Esophagus muscularis mucosa (tissue), 4 donors: ENCODE results near the gene CCDC148. TPM values are rescaled to one million over a fixed set of nuclear protein-coding genes. Genes with fewer than 3 reads are reported as not detected.

Source experiments
- DNase-seq: peaks from one replicate; pipeline ENCODE4 v3.0.0-alpha.2; 2017; ENCODE audit errors: extremely low spot score
- H3K27ac ChIP-seq, 4 donors: fragments of 200-600 bp; sonication (generic); replicated peaks in 1 of 4; 1 replicate in 3 of 4; 2 replicates in 1 of 4; pipeline ENCODE4 v1.5.1; 2016 to 2019; ENCODE audit warnings: mild to moderate bottlenecking in 1 of 4
- H3K27me3 ChIP-seq, 4 donors: fragments of 200-600 bp; sonication (generic); one replicate each; pipeline versions ENCODE4 v1.5.1 to v1.6.0; 2016 to 2019
- H3K36me3 ChIP-seq, 4 donors: fragments of 200-600 bp; sonication (generic); one replicate each; pipeline ENCODE4 v1.5.1; 2016 to 2019
- H3K4me1 ChIP-seq, 4 donors: fragments of 200-600 bp; sonication (generic); one replicate each; pipeline ENCODE4 v1.5.1; 2016 to 2019
- H3K4me3 ChIP-seq, 4 donors: fragments of 200-600 bp; sonication (generic); 1 replicate in 2 of 4; 2 replicates in 2 of 4; pipeline ENCODE4 v1.5.1; 2016 to 2019; ENCODE audit warnings: mild to moderate bottlenecking in 4 of 4, moderate library complexity in 1 of 4
- H3K9me3 ChIP-seq, 4 donors: fragments of 200-600 bp; sonication (generic); 1 replicate in 3 of 4; 2 replicates in 1 of 4; pipeline ENCODE4 v1.5.1; 2016 to 2019
- EP300 ChIP-seq: sonication (generic); formaldehyde crosslinking; IDR thresholded peaks from one replicate; pipeline ENCODE4 v1.6.1; 2017; ENCODE audit warnings: antibody characterized with exemption
- POLR2A ChIP-seq: fragments of 450-650 bp; IDR thresholded peaks from one replicate; pipeline ENCODE4 v1.6.1; 2017; ENCODE audit warnings: antibody characterized with exemption, moderate library complexity, mild to moderate bottlenecking, low read depth
- POLR2AphosphoS5 ChIP-seq, 2 donors: sonication (generic); formaldehyde crosslinking; IDR thresholded peaks; one replicate each; pipeline ENCODE4 v1.6.1; 2017; ENCODE audit warnings: antibody characterized with exemption in 2 of 2
- WGBS: methylation state at CpG from one replicate; pipeline ENCODE4 v1.1.5; 2018; 5-methylcytosine and 5-hydroxymethylcytosine counted together
- intact Hi-C: fragments of 100-400 bp; cut with DNase I; formaldehyde crosslinking; loops from one replicate; pipeline ENCODE4 v1.15.1; 2023
- total RNA-seq, 4 donors: library from RNA; depleted of rRNA; stranded (reverse); fragments of >200 nt; gene quantifications; one replicate each; pipeline versions ENCODE4 v1.1.0 to v1.2.1, GENCODE V29; 2016
- TF ChIP-seq, protein P1 (sequence below), 3 experiments: fragments of 200-600 bp in 2 of 3; fragments of 450-650 bp in 1 of 3; sonication (generic) in 2 of 3; IDR thresholded peaks; one replicate each; pipeline ENCODE4 v1.5.1; 2017 to 2019; ENCODE audit warnings: antibody characterized with exemption in 3 of 3, mild to moderate bottlenecking in 2 of 3, moderate library complexity in 1 of 3

Gene CCDC148
- 1 to 10 TPM; 2.1 to 3.7 (median 2.9) TPM for total RNA-seq

- Histone ChIP-seq H3K9me3 (no peaks in the 10 kb centered on the region), H3K36me3 (no peaks in the 10 kb centered on the region), H3K4me1 (peaks cover 35 to 42% (median 37%) of the 10 kb centered on the region in 4 donors), H3K4me3 (peak within 1 kb of the TSS; percentile 92 to 99 (median 96)), H3K27me3 (no peaks in the 10 kb centered on the region), H3K27ac (peak within 1 kb of the TSS; percentile 94 to 98 (median 96))
- peak; percentile 97 for DNase-seq
- TF ChIP-seq EP300, result no peak
- TF ChIP-seq POLR2AphosphoS5 (IDR thresholded peaks at IDR 0.05), result peak; percentile 31 to 62
- TF ChIP-seq, protein P1, sequence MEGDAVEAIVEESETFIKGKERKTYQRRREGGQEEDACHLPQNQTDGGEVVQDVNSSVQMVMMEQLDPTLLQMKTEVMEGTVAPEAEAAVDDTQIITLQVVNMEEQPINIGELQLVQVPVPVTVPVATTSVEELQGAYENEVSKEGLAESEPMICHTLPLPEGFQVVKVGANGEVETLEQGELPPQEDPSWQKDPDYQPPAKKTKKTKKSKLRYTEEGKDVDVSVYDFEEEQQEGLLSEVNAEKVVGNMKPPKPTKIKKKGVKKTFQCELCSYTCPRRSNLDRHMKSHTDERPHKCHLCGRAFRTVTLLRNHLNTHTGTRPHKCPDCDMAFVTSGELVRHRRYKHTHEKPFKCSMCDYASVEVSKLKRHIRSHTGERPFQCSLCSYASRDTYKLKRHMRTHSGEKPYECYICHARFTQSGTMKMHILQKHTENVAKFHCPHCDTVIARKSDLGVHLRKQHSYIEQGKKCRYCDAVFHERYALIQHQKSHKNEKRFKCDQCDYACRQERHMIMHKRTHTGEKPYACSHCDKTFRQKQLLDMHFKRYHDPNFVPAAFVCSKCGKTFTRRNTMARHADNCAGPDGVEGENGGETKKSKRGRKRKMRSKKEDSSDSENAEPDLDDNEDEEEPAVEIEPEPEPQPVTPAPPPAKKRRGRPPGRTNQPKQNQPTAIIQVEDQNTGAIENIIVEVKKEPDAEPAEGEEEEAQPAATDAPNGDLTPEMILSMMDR (IDR thresholded peaks at IDR 0.05), result peak in 1 of 3 experiments; percentile 26
- intact Hi-C loops, result loop anchor here (5.0 to 10.0 kb wide), 3 partner anchors 148 to 296 kb away; no protein-coding TSS in a partner anchor
- WGBS, result under 1% methylated on average over 11 of the region's 48 CpGs
Observed at GRCh38 chr2:158456309-158457066, at the start of gene CCDC148, which contains the start of gene PKP4. Gene CCDC148 (minus strand): TSS chr2:158456753. CDS start chr2:158456439, 314 bp downstream. Gene PKP4 (plus strand): TSS chr2:158456952. CDS start chr2:158533185, 76,233 bp downstream.

DNA sequence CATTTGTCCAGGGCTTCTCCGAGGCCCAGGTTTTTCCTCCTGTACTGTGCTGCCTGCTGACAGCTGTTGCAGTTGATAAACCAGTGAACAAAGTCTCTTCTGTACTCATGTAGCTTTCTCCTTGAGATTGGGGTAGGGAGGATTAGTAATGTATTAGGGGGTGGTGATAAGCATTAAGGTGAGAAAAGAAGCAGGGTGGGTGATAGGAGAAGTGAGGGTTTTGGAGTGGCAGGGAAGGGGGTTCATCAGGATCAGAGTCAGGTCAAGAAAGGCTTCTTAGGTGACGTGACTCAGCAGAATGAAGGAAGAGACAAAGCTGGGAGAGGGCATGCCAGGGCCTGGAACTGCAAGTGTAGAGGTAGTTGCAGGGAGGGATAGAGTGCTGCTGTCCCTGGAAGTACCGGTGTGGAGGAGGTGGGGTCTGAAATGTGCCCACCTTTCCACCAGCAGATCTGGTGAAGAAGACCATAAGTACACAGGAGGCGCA is 48.9 kb upstream of the CCDC148 start:
- intact Hi-C loops, result no loop called here
- no peaks in the 10 kb centered on the region for H3K9me3 ChIP-seq
- DNase-seq, result peak; percentile 89
- TF ChIP-seq, protein P1 (IDR thresholded peaks at IDR 0.05), result no peak
- TF ChIP-seq EP300, result no peak
- TF ChIP-seq POLR2A, result no peak
- no peak for TF ChIP-seq POLR2AphosphoS5 (IDR thresholded peaks at IDR 0.05)
- peaks cover 31 to 73% (median 69%) of the 10 kb centered on the region in 4 donors for H3K4me1 ChIP-seq
- WGBS, result 94% methylated on average over 4 of the region's 4 CpGs
- no peak overlapping the region for H3K4me3 ChIP-seq
- no peaks in the 10 kb centered on the region for H3K36me3 ChIP-seq
- H3K27ac ChIP-seq, result peak overlapping the region in 2 of 4 donors; percentile 2 to 41
- H3K27me3 ChIP-seq, result no peaks in the 10 kb centered on the region

GRCh38 chr2:158504088-158504487 is 47.5 kb upstream of the CCDC148 start:
- no peaks in the 10 kb centered on the region for H3K27me3 ChIP-seq
- 57% methylated on average over 3 of the region's 3 CpGs for WGBS
- intact Hi-C loops, result no loop called here
- peaks cover 32 to 80% (median 78%) of the 10 kb centered on the region in 4 donors for H3K4me1 ChIP-seq
- peak; percentile 29 for DNase-seq
- no peaks in the 10 kb centered on the region for H3K9me3 ChIP-seq
- TF ChIP-seq EP300, result no peak
- TF ChIP-seq POLR2AphosphoS5 (IDR thresholded peaks at IDR 0.05), result no peak
- TF ChIP-seq POLR2A, result no peak
- TF ChIP-seq, protein P1 (IDR thresholded peaks at IDR 0.05), result no peak
- peak overlapping the region in 1 of 4 donors; percentile 41 for H3K27ac ChIP-seq
- H3K36me3 ChIP-seq, result no peaks in the 10 kb centered on the region
- no peak overlapping the region for H3K4me3 ChIP-seq

DNA sequence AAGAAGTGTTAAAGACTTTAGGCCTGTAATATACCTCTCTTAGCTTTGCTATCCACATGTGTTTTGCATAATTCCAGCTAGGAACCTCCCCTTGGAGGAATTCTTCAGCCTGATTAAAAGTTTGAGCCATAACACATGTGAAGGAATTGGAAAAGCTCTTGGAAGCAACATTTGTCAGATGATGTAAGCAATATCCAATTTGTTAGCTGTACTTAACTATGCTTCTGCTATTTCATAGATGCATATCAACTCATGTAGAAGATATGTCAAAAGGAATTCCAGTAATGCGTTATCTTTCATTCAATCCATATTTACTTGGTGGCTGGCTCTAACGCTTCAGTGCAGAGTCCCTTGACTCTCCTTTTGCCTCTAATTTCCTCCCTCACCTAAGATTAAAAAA is 46.4 kb upstream of the CCDC148 start:
- Histone ChIP-seq H3K27ac (peak overlapping the region; percentile 24 to 65 (median 48)), H3K36me3 (no peaks in the 10 kb centered on the region), H3K9me3 (no peaks in the 10 kb centered on the region), H3K4me1 (peaks cover 32 to 91% (median 86%) of the 10 kb centered on the region in 4 donors), H3K27me3 (no peaks in the 10 kb centered on the region), H3K4me3 (no peak overlapping the region)
- WGBS, result 65% methylated on average over 2 of the region's 2 CpGs
- intact Hi-C loops, result no loop called here
- TF ChIP-seq POLR2A (no peak), EP300 (no peak), POLR2AphosphoS5 (IDR thresholded peaks at IDR 0.05) (no peak)
- TF ChIP-seq, protein P1 (IDR thresholded peaks at IDR 0.05), result no peak
- no peak for DNase-seq
